ENCODE results near the gene TTLL5. TPM values are rescaled to one million over a fixed set of nuclear protein-coding genes. Genes with fewer than 3 reads are reported as not detected.
A peak's percentile ranks its signal among the peaks of the same experiment; 100 is the strongest.

TTLL5 gene
- total RNA-seq, 1 donor, result 29.5 TPM

DNA sequence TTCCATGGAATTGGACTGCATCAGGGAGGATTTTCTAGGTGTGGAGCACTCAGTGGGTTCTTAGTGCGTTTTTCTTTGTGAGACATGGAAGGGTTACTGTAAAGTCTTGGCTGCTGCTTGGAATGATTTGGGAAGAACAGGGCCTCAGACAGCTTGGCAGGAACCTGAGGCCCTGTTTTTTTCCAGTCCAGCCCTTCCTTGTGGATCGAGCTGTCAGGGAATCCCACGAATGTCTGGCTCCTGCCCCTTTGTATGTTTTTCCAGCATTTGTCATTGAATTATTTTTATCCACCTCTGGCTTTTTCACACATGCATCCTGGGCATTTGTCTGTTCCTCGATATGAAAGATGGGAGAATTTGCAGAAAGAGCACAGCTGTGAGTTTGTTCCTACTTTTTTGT lies 162.3 kb downstream of the TTLL5 start:
- peak; percentile 91 for DNase-seq (ENCODE audit: low read depth)
- H3K4me3 ChIP-seq (ENCODE audit: low read depth, low read length), result no peak overlapping the region

DNA sequence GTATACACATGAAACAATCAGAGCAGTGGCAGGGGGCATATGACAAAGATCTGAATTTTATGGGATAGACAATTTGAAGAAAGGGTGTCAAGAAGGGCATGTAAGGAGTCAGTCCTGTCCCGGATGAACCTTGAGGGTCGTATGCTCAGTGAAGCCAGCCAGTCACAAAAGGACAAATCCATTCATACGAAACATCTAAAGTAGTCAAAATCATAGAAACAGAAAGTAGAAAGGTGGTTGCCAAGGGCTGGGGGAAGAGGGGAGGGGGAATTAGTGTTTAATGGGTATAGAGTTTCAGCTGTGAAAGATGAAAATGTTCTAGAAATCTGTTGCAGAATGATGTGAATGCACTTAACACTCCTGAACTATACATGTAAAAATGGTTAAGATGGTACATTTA lies 163.3 kb downstream of the TTLL5 start:
- no peak for DNase-seq (ENCODE audit: low read depth)
- no peak overlapping the region for H3K4me3 ChIP-seq (ENCODE audit: low read depth, low read length)
- TF ChIP-seq, protein P1, sequence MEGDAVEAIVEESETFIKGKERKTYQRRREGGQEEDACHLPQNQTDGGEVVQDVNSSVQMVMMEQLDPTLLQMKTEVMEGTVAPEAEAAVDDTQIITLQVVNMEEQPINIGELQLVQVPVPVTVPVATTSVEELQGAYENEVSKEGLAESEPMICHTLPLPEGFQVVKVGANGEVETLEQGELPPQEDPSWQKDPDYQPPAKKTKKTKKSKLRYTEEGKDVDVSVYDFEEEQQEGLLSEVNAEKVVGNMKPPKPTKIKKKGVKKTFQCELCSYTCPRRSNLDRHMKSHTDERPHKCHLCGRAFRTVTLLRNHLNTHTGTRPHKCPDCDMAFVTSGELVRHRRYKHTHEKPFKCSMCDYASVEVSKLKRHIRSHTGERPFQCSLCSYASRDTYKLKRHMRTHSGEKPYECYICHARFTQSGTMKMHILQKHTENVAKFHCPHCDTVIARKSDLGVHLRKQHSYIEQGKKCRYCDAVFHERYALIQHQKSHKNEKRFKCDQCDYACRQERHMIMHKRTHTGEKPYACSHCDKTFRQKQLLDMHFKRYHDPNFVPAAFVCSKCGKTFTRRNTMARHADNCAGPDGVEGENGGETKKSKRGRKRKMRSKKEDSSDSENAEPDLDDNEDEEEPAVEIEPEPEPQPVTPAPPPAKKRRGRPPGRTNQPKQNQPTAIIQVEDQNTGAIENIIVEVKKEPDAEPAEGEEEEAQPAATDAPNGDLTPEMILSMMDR (IDR thresholded peaks at IDR 0.05; ENCODE audit: insufficient read depth, low read length), result no peak

More for the DNA sequence above, 162.3 kb downstream of the TTLL5 start:
- TF ChIP-seq, protein P1 (IDR thresholded peaks at IDR 0.05; ENCODE audit: insufficient read depth, low read length), result no peak

DNA sequence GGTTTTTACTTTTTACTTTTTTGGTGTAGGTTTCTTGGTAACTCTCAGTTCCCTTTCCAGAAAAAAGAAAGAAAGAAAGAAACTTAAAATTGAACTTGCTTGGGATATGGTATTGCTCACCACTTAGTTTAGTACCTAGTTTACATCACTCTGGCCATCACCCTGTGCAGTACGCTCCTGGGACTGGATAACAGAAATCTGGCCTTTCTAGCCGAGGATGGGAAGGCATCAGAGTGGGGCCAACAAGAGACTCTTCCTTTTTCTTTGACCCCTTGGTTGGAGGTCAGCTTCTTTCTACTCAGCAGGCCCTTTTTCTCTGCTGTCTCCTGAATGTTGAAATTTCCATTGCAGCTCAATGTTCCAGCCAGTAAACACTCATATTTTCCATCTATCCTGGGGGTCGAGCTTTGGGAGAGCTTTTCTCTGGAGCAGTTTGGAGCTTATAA lies 164.1 kb downstream of the TTLL5 start:
- no peak overlapping the region for H3K4me3 ChIP-seq (ENCODE audit: low read depth, low read length)
- TF ChIP-seq, protein P1 (IDR thresholded peaks at IDR 0.05; ENCODE audit: insufficient read depth, low read length), result no peak
- DNase-seq (ENCODE audit: low read depth), result peak; percentile 67

DNA sequence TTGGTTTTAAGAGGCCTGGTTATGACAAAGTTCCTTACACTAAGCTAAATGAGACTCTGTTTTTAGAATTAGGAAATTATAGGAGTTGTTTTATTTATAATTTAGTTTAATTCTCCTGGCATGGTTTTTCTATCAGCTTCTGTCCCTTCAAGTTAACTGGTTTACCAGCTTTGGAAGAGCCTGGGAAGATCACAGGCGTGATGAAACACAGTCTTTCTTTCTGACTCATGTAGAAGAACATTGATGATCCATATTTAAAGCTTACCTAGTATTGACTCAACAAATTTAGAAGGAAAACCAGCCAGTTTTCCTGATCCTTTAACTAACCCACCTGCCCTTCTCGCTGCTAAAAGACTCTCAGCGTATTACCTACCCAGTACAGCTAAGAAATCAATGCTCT lies 165.6 kb downstream of the TTLL5 start:
- TF ChIP-seq, protein P1 (IDR thresholded peaks at IDR 0.05; ENCODE audit: insufficient read depth, low read length), result no peak
- no peak overlapping the region for H3K4me3 ChIP-seq (ENCODE audit: low read depth, low read length)
- DNase-seq (ENCODE audit: low read depth), result no peak

DNA sequence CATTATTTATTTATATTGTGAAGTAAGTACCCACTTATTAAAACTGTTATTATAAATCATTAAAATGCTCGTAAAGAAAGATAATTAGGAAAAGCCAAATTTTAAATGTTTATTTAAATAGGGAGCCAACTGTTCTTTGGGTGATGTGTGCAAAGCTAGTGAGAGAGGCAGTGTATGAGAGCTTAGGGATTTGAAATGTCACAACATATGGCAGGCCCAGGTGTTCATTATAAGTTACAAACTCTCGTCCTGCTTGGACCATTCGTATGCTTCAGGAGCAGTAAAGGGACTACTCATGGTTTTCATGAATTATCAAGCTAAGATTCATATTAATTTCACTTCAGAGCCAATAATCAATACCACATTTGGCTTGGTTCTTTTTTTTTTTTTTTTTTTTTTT lies 166.3 kb downstream of the TTLL5 start:
- TF ChIP-seq, protein P1 (IDR thresholded peaks at IDR 0.05; ENCODE audit: insufficient read depth, low read length), result no peak
- H3K4me3 ChIP-seq (ENCODE audit: low read depth, low read length), result no peak overlapping the region
- no peak for DNase-seq (ENCODE audit: low read depth)

DNA sequence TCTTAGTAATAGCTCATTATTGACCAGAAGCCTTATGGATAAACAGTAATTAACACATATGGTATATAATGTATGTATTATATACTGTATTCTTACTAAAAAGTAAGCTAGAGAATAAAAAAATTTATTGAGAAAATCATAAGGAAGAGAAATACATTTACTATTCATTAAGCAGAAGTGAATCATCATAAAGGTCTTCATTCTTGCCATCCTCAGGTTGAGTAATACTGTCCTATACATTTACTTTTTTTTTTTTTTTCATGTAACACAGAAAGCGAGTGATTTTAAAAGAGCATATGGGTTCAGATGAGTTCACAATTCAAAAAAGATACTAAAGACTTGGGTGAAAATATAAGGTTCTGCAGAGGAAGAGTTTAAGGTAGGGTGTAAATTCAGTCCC lies 168.3 kb downstream of the TTLL5 start:
- TF ChIP-seq, protein P1 (IDR thresholded peaks at IDR 0.05; ENCODE audit: insufficient read depth, low read length), result no peak
- no peak for DNase-seq (ENCODE audit: low read depth)

DNA sequence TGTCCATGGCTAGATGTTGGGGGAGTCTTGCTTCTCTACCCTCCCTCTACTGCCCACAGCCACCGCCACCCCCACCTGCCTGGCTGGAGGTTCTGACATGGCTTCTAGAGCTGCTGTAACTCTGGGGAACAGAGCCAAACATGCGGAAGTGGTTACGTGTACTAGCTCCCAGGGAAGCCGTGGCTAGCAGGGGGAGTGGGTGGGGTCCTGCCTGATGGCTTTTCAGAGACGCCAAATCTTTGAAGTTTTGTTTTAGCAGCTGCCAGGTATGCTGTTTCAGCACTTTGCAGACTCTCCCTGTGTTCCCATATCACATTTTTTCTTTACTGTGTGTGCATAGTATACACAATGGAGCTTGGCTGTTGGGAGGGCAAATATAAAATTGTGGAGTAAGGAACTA lies 170.4 kb downstream of the TTLL5 start:
- no peak overlapping the region for H3K4me3 ChIP-seq (ENCODE audit: low read depth, low read length)
- DNase-seq (ENCODE audit: low read depth), result peak; percentile 81
- TF ChIP-seq, protein P1 (IDR thresholded peaks at IDR 0.05; ENCODE audit: insufficient read depth, low read length), result no peak

More for the DNA sequence above, 168.3 kb downstream of the TTLL5 start:
- no peak overlapping the region for H3K4me3 ChIP-seq (ENCODE audit: low read depth, low read length)

All from fibroblast of the aortic adventitia (primary cell).